Inferior parietal cortex (tissue), 1 donor: Measurements from ENCODE around the gene WDR86.

Experiments used
- DNase-seq: peaks from one replicate; pipeline ENCODE4 v3.0.0-alpha.2; 2016; ENCODE audit errors: extremely low spot score

WDR86 gene

GRCh38 chr7:151379534-151380198 lies 30.2 kb downstream of the WDR86 start:
- no peak for DNase-seq

- no peak for DNase-seq
These were observed 30.7 kb downstream of the WDR86 start for GRCh38 chr7:151379193-151379520.

- DNase-seq = no peak
These were observed 31.2 kb downstream of the WDR86 start for GRCh38 chr7:151378496-151379192.

GRCh38 chr7:151378011-151378410 lies 31.8 kb downstream of the WDR86 start:
- no peak for DNase-seq

GRCh38 chr7:151377406-151377805 lies 32.4 kb downstream of the WDR86 start:
- no peak for DNase-seq

- no peak for DNase-seq
These were observed 33.5 kb downstream of the WDR86 start for GRCh38 chr7:151376218-151376902.

GRCh38 chr7:151375530-151376217 lies 34.2 kb downstream of the WDR86 start:
- DNase-seq = no peak

- no peak for DNase-seq
These were observed 35.1 kb downstream of the WDR86 start for GRCh38 chr7:151374726-151375125.

- no peak for DNase-seq
These were observed 35.7 kb downstream of the WDR86 start for GRCh38 chr7:151374139-151374538.

GRCh38 chr7:151373599-151373998 lies 36.2 kb downstream of the WDR86 start:
- no peak for DNase-seq

- no peak for DNase-seq
These were observed 37.1 kb downstream of the WDR86 start for GRCh38 chr7:151372612-151373265.

- DNase-seq = no peak
These were observed 38.6 kb downstream of the WDR86 start for GRCh38 chr7:151371266-151371665.

GRCh38 chr7:151368136-151368571 lies 41.7 kb downstream of the WDR86 start:
- peak; percentile 82 for DNase-seq

- no peak for DNase-seq
These were observed 42.6 kb downstream of the WDR86 start for GRCh38 chr7:151367284-151367683.

GRCh38 chr7:151366880-151367222 lies 43.0 kb downstream of the WDR86 start:
- DNase-seq = no peak

GRCh38 chr7:151366166-151366879 lies 43.5 kb downstream of the WDR86 start:
- DNase-seq = no peak

GRCh38 chr7:151363182-151363581 lies 46.7 kb downstream of the WDR86 start:
- no peak for DNase-seq

GRCh38 chr7:151361193-151361959 lies 48.5 kb downstream of the WDR86 start:
- no peak for DNase-seq

GRCh38 chr7:151352512-151352911 lies 57.3 kb downstream of the WDR86 start:
- DNase-seq = no peak

GRCh38 chr7:151351967-151352366 lies 57.9 kb downstream of the WDR86 start:
- DNase-seq = no peak

GRCh38 chr7:151351027-151351426 lies 58.8 kb downstream of the WDR86 start:
- no peak for DNase-seq
